GM12878 (cell line): ENCODE measurements around the gene PAPLN. TPM values are rescaled to one million over a fixed set of nuclear protein-coding genes. Genes with fewer than 3 reads are reported as not detected.

Experiments used
- BCL11A ChIP-seq: IDR thresholded peaks from 2 replicates; pipeline ENCODE4 v1.6.1; 2011; ENCODE audit warnings: low read depth, low read length
- CBX5 ChIP-seq: sonication (generic); IDR thresholded peaks from 2 replicates; pipeline ENCODE4 v1.6.1; 2016; ENCODE audit warnings: low read depth, moderate library complexity, mild to moderate bottlenecking, inconsistent platforms
- EP300 ChIP-seq, 2 experiments: fragments of 150-350 bp in 1 of 2; IDR thresholded peaks; 2 replicates each; pipeline ENCODE4 v1.6.1; 2011 to 2012; ENCODE audit warnings: low read depth in 2 of 2, low read length in 2 of 2, borderline replicate concordance in 1 of 2, improper control_type of control experiment in 1 of 2, inconsistent platforms in 1 of 2; ENCODE audit not compliant: control insufficient read depth in 1 of 2
- ETV6 ChIP-seq, 2 experiments: fragments of 450-650 bp in 1 of 2; IDR thresholded peaks in 1 of 2; conservative IDR thresholded peaks in 1 of 2; 2 replicates each; pipeline ENCODE4 v1.6.1; 2014; ENCODE audit warnings: antibody characterized with exemption in 1 of 2, borderline replicate concordance in 1 of 2, low read depth in 1 of 2, mild to moderate bottlenecking in 1 of 2, moderate library complexity in 1 of 2
- GABPA ChIP-seq: IDR thresholded peaks from 2 replicates; pipeline ENCODE4 v1.6.1; 2014; ENCODE audit warnings: antibody characterized with exemption, low read depth, mild to moderate bottlenecking, inconsistent platforms
- JUNB ChIP-seq: IDR thresholded peaks from 2 replicates; pipeline ENCODE4 v1.6.1; 2016; ENCODE audit warnings: antibody characterized with exemption, mild to moderate bottlenecking
- MTA2 ChIP-seq: fragments of 450-650 bp; IDR thresholded peaks from 2 replicates; pipeline ENCODE4 v1.6.1; 2016; ENCODE audit warnings: low read depth, mild to moderate bottlenecking, moderate library complexity
- NR2C1 ChIP-seq: fragments of 450-650 bp; IDR thresholded peaks from 2 replicates; pipeline ENCODE4 v1.6.1; 2017; ENCODE audit warnings: antibody characterized with exemption, mild to moderate bottlenecking, moderate library complexity
- NR2F1 ChIP-seq: fragments of 450-650 bp; conservative IDR thresholded peaks from 2 replicates; pipeline ENCODE4 v1.6.1; 2017; ENCODE audit warnings: mild to moderate bottlenecking
- SREBF1 ChIP-seq: IDR thresholded peaks from 2 replicates; pipeline ENCODE4 v1.6.1; 2012; ENCODE audit warnings: mild to moderate bottlenecking, low read length
- SREBF2 ChIP-seq: IDR thresholded peaks from 2 replicates; pipeline ENCODE4 v1.6.1; 2012; ENCODE audit warnings: mild to moderate bottlenecking, low read length
- TCF7 ChIP-seq: IDR thresholded peaks from 2 replicates; pipeline ENCODE4 v1.6.1; 2014; ENCODE audit warnings: antibody characterized with exemption, borderline replicate concordance
- ZNF24 ChIP-seq: fragments of 450-650 bp; IDR thresholded peaks from 2 replicates; pipeline ENCODE4 v1.6.1; 2017; ENCODE audit warnings: antibody characterized with exemption, mild to moderate bottlenecking
- polyA plus RNA-seq, 11 experiments: library from polyadenylated mRNA; depleted of rRNA in 4 of 11; unstranded in 6 of 11; stranded (reverse) in 5 of 11; fragments of >200 nt; fragmentation: Nextera tagmentation in 4 of 11; fragmentation: Illumina TruSeq in 1 of 11; extraction: Ambion mirVana in 4 of 11; extraction: Trizol in 1 of 11; gene quantifications; 1 replicate in 1 of 11; 2 replicates in 10 of 11; pipeline versions ENCODE4 v1.2.1 to v1.2.3, GENCODE V29; 2011 to 2016; ENCODE audit warnings: inconsistent platforms in 2 of 11, missing spikeins in 2 of 11, low read depth in 1 of 11
- total RNA-seq, 4 experiments: library from RNA; depleted of rRNA in 3 of 4; stranded (reverse); fragments of >200 nt in 3 of 4; fragmentation: Illumina TruSeq in 1 of 4; extraction: Trizol in 1 of 4; gene quantifications; 2 replicates each; pipeline versions ENCODE4 v1.2.1 to v1.2.3, GENCODE V29; 2013 to 2021
- TF ChIP-seq, protein P1 (sequence below): fragments of 450-650 bp; IDR thresholded peaks from 2 replicates; pipeline ENCODE4 v1.6.1; 2017; ENCODE audit warnings: low read depth, mild to moderate bottlenecking, moderate library complexity
- TF ChIP-seq, protein P2 (sequence below): fragments of 450-650 bp; formaldehyde crosslinking; IDR thresholded peaks from 2 replicates; pipeline ENCODE4 v1.4.0; 2020; ENCODE audit warnings: mild to moderate bottlenecking, moderate library complexity
- TF ChIP-seq, protein P3 (sequence below): fragments of 450-650 bp; IDR thresholded peaks from 2 replicates; pipeline ENCODE4 v1.6.1; 2017; ENCODE audit warnings: antibody characterized with exemption, mild to moderate bottlenecking, moderate library complexity
- TF ChIP-seq, protein P4 (sequence below): fragments of 150-350 bp; IDR thresholded peaks from 2 replicates; pipeline ENCODE4 v1.6.1; 2014; ENCODE audit warnings: mild to moderate bottlenecking, low read depth, low read length
- TF ChIP-seq, protein P5 (sequence below): fragments of 450-650 bp; IDR thresholded peaks from 2 replicates; pipeline ENCODE4 v1.6.1; 2016; ENCODE audit warnings: mild to moderate bottlenecking

The PAPLN gene
- total and polyA plus RNA-seq, 10 of the 15 experiments (the other 5 are each of a cell fraction or from before 2014, with no cell fraction given), result 1.8 to 19.8 (median 7.4) TPM

DNA sequence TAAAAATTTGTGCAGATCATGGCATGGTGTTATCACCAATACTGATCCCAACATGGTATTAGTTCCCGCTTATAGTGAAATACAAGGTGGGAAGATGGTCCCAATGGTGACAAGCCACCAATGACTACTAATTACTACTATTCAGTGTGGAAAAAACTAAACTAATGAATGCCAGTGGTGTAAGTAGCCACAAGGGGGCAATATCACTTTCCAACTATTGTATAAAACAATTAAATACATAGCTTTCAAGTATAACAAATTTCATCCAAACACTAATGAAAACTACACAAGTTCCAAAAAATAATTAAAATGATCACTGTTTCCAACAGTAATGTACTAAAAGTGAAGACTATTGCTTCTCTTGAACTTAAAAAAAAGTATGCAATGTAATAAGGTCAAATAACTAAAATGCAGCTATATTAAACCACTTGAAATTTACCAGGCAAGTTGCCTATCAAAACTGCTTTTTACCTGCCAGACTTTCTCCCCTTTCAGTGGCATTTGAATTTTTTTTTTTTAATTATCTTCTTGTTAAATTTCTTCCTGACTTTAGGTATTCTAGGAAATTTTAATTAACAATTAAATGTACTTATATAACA is 58.0 kb downstream of the PAPLN start (continued):
- TF ChIP-seq, protein P1, sequence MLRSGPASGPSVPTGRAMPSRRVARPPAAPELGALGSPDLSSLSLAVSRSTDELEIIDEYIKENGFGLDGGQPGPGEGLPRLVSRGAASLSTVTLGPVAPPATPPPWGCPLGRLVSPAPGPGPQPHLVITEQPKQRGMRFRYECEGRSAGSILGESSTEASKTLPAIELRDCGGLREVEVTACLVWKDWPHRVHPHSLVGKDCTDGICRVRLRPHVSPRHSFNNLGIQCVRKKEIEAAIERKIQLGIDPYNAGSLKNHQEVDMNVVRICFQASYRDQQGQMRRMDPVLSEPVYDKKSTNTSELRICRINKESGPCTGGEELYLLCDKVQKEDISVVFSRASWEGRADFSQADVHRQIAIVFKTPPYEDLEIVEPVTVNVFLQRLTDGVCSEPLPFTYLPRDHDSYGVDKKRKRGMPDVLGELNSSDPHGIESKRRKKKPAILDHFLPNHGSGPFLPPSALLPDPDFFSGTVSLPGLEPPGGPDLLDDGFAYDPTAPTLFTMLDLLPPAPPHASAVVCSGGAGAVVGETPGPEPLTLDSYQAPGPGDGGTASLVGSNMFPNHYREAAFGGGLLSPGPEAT, result no peak
- no peak for TF ChIP-seq EP300 (IDR thresholded peaks at IDR 0.05; ENCODE audit: borderline replicate concordance in 1 of 2, control insufficient read depth in 1 of 2, low read depth in 2 of 2, low read length in 2 of 2)
- no peak for TF ChIP-seq TCF7
- TF ChIP-seq, protein P2, sequence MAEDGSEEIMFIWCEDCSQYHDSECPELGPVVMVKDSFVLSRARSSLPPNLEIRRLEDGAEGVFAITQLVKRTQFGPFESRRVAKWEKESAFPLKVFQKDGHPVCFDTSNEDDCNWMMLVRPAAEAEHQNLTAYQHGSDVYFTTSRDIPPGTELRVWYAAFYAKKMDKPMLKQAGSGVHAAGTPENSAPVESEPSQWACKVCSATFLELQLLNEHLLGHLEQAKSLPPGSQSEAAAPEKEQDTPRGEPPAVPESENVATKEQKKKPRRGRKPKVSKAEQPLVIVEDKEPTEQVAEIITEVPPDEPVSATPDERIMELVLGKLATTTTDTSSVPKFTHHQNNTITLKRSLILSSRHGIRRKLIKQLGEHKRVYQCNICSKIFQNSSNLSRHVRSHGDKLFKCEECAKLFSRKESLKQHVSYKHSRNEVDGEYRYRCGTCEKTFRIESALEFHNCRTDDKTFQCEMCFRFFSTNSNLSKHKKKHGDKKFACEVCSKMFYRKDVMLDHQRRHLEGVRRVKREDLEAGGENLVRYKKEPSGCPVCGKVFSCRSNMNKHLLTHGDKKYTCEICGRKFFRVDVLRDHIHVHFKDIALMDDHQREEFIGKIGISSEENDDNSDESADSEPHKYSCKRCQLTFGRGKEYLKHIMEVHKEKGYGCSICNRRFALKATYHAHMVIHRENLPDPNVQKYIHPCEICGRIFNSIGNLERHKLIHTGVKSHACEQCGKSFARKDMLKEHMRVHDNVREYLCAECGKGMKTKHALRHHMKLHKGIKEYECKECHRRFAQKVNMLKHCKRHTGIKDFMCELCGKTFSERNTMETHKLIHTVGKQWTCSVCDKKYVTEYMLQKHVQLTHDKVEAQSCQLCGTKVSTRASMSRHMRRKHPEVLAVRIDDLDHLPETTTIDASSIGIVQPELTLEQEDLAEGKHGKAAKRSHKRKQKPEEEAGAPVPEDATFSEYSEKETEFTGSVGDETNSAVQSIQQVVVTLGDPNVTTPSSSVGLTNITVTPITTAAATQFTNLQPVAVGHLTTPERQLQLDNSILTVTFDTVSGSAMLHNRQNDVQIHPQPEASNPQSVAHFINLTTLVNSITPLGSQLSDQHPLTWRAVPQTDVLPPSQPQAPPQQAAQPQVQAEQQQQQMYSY, result no peak
- 0 out of 2 replicates have a peak, but pooled peaks have one; percentile 12 for TF ChIP-seq ZNF24
- peak; percentile 51 for TF ChIP-seq MTA2
- TF ChIP-seq BCL11A, result no peak
- TF ChIP-seq CBX5, result no peak
- no peak for TF ChIP-seq SREBF2
- TF ChIP-seq, protein P3, sequence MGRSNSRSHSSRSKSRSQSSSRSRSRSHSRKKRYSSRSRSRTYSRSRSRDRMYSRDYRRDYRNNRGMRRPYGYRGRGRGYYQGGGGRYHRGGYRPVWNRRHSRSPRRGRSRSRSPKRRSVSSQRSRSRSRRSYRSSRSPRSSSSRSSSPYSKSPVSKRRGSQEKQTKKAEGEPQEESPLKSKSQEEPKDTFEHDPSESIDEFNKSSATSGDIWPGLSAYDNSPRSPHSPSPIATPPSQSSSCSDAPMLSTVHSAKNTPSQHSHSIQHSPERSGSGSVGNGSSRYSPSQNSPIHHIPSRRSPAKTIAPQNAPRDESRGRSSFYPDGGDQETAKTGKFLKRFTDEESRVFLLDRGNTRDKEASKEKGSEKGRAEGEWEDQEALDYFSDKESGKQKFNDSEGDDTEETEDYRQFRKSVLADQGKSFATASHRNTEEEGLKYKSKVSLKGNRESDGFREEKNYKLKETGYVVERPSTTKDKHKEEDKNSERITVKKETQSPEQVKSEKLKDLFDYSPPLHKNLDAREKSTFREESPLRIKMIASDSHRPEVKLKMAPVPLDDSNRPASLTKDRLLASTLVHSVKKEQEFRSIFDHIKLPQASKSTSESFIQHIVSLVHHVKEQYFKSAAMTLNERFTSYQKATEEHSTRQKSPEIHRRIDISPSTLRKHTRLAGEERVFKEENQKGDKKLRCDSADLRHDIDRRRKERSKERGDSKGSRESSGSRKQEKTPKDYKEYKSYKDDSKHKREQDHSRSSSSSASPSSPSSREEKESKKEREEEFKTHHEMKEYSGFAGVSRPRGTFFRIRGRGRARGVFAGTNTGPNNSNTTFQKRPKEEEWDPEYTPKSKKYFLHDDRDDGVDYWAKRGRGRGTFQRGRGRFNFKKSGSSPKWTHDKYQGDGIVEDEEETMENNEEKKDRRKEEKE, result no peak
- TF ChIP-seq, protein P4, sequence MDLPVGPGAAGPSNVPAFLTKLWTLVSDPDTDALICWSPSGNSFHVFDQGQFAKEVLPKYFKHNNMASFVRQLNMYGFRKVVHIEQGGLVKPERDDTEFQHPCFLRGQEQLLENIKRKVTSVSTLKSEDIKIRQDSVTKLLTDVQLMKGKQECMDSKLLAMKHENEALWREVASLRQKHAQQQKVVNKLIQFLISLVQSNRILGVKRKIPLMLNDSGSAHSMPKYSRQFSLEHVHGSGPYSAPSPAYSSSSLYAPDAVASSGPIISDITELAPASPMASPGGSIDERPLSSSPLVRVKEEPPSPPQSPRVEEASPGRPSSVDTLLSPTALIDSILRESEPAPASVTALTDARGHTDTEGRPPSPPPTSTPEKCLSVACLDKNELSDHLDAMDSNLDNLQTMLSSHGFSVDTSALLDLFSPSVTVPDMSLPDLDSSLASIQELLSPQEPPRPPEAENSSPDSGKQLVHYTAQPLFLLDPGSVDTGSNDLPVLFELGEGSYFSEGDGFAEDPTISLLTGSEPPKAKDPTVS, result no peak
- TF ChIP-seq NR2C1, result no peak
- TF ChIP-seq ETV6 (conservative IDR thresholded peaks at IDR 0.05 in 1 of 2, IDR thresholded peaks at IDR 0.05 in 1 of 2; ENCODE audit: borderline replicate concordance in 1 of 2, low read depth in 1 of 2), result no peak
- TF ChIP-seq, protein P5, sequence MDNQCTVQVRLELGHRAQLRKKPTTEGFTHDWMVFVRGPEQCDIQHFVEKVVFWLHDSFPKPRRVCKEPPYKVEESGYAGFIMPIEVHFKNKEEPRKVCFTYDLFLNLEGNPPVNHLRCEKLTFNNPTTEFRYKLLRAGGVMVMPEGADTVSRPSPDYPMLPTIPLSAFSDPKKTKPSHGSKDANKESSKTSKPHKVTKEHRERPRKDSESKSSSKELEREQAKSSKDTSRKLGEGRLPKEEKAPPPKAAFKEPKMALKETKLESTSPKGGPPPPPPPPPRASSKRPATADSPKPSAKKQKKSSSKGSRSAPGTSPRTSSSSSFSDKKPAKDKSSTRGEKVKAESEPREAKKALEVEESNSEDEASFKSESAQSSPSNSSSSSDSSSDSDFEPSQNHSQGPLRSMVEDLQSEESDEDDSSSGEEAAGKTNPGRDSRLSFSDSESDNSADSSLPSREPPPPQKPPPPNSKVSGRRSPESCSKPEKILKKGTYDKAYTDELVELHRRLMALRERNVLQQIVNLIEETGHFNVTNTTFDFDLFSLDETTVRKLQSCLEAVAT, result no peak
- no peak for TF ChIP-seq NR2F1
- no peak for TF ChIP-seq GABPA
- no peak for TF ChIP-seq JUNB
- TF ChIP-seq SREBF1, result no peak
